Right lobe of liver (tissue), 6 donors: Measurements from ENCODE around the gene HSPA2. TPM values are rescaled to one million over a fixed set of nuclear protein-coding genes. Genes with fewer than 3 reads are reported as not detected.

Source experiments
- ATAC-seq, 4 donors: fragments of 200-7000 bp; cut with Tn5 transposase; one replicate each; pipeline ENCODE4 v1.9.1; 2020; ENCODE audit warnings: mild to moderate bottlenecking in 4 of 4, moderate library complexity in 4 of 4
- DNase-seq, 3 donors: peaks; one replicate each; pipeline ENCODE4 v3.0.0-alpha.2; 2020
- H3K27ac ChIP-seq, 3 donors: fragments of 200-600 bp; one replicate each; pipeline ENCODE4 v1.8.0; 2022
- H3K27me3 ChIP-seq, 2 donors: fragments of 200-600 bp; one replicate each; pipeline ENCODE4 v1.8.0; 2022
- H3K36me3 ChIP-seq, 4 donors: fragments of 200-600 bp; sonication (generic) in 1 of 4; one replicate each; pipeline versions ENCODE4 v1.5.1 to v1.8.0; 2017 to 2022; ENCODE audit warnings: control low read depth in 1 of 4
- H3K4me1 ChIP-seq, 4 donors: fragments of 200-600 bp; sonication (generic) in 1 of 4; one replicate each; pipeline versions ENCODE4 v1.5.1 to v1.8.0; 2017 to 2022; ENCODE audit warnings: control low read depth in 1 of 4
- H3K4me3 ChIP-seq, 3 donors: fragments of 200-600 bp; one replicate each; pipeline ENCODE4 v1.8.0; 2022
- H3K9me3 ChIP-seq, 4 donors: fragments of 200-600 bp; sonication (generic) in 1 of 4; one replicate each; pipeline versions ENCODE4 v1.5.1 to v1.8.0; 2017 to 2022; ENCODE audit warnings: control low read depth in 1 of 4
- CTCF ChIP-seq, 4 donors: fragments of 200-600 bp in 3 of 4; fragments of 450-650 bp in 1 of 4; IDR thresholded peaks; one replicate each; pipeline versions ENCODE4 v1.5.1 to v1.8.0; 2016 to 2022; ENCODE audit warnings: antibody characterized with exemption in 4 of 4, mild to moderate bottlenecking in 2 of 4
- POLR2A ChIP-seq: fragments of 450-650 bp; IDR thresholded peaks from one replicate; pipeline ENCODE4 v1.6.1; 2017; ENCODE audit warnings: antibody characterized with exemption, mild to moderate bottlenecking
- WGBS: methylation state at CpG from one replicate; pipeline ENCODE4 v1.1.6; 2018; ENCODE audit warnings: low coverage, low lambda C conversion rate; ENCODE audit not compliant: insufficient coverage; ENCODE audit errors: missing lambda C conversion rate; 5-methylcytosine and 5-hydroxymethylcytosine counted together
- intact Hi-C, 2 donors: fragments of 100-400 bp; cut with DNase I; formaldehyde crosslinking; loops; one replicate each; pipeline versions ENCODE4 v1.11.2 to v1.14.1; 2022
- total RNA-seq, 6 experiments: library from RNA; depleted of rRNA in 2 of 6; stranded (reverse); fragments of >200 nt in 2 of 6; fragmentation: NEBNext Ultra II Directional in 3 of 6; extraction: Animal tissue kit (Norgen Biotek cat#: 25700) in 3 of 6; gene quantifications; one replicate each; pipeline versions ENCODE4 v1.1.0 to v1.2.4, GENCODE V29; 2016 to 2023
- donor health status: DM: no; HTN: yes; CAD: no.
- donor health status: DM: no; HTN: no; CAD: no.
- donor health status: DM: no; HTN: no; CAD: no.
- donor health status: DM: no; HTN: yes; CAD: no.
- donor health status: DM: no; HTN: yes; CAD: no.

HSPA2 gene
- total RNA-seq, 6 experiments from 2014 or later, result 1.2 to 9.7 (median 5.0) TPM

GRCh38 chr14:64525354-64525753, 15.2 kb upstream of the HSPA2 start:
- DNase-seq (no peak), ATAC-seq (no peak)
- Histone ChIP-seq H3K27me3 (no peaks in the 10 kb centered on the region), H3K4me1 (no peaks in the 10 kb centered on the region), H3K36me3 (peaks cover 0 to 18% (median 6%) of the 10 kb centered on the region in 4 donors), H3K27ac (no peak overlapping the region), H3K4me3 (no peak overlapping the region), H3K9me3 (no peaks in the 10 kb centered on the region)
- TF ChIP-seq CTCF (IDR thresholded peaks at IDR 0.05) (no peak), POLR2A (no peak)
- intact Hi-C loops, result no loop called here
- 100% methylated on average over 2 of the region's 2 CpGs for WGBS

- H3K27me3 ChIP-seq, result no peaks in the 10 kb centered on the region
- no peaks in the 10 kb centered on the region for H3K36me3 ChIP-seq
- H3K4me3 ChIP-seq, result no peak overlapping the region
- no peaks in the 10 kb centered on the region for H3K9me3 ChIP-seq
- TF ChIP-seq POLR2A, result no peak
- TF ChIP-seq CTCF (IDR thresholded peaks at IDR 0.05), result no peak
- no peaks in the 10 kb centered on the region for H3K4me1 ChIP-seq
- intact Hi-C loops, result no loop called here
- 78% methylated on average over 2 of the region's 2 CpGs for WGBS
- H3K27ac ChIP-seq, result no peak overlapping the region
- no peak for DNase-seq
- no peak for ATAC-seq
Measured at GRCh38 chr14:64531567-64531966, 9.0 kb upstream of the HSPA2 start.

- H3K4me1 ChIP-seq, result peaks cover 0 to 4% (median 0%) of the 10 kb centered on the region in 4 donors
- TF ChIP-seq POLR2A (no peak), CTCF (IDR thresholded peaks at IDR 0.05) (no peak)
- ATAC-seq, result no peak
- H3K27ac ChIP-seq, result no peak overlapping the region
- DNase-seq, result no peak
- intact Hi-C loops, result no loop called here
- no peaks in the 10 kb centered on the region for H3K9me3 ChIP-seq
- H3K4me3 ChIP-seq, result no peak overlapping the region
- no peaks in the 10 kb centered on the region for H3K36me3 ChIP-seq
- WGBS, result 78% methylated on average over 4 of the region's 4 CpGs
- H3K27me3 ChIP-seq, result peaks cover 0 to 6% of the 10 kb centered on the region in 2 donors
Measured at GRCh38 chr14:64536488-64537245, 3.9 kb upstream of the HSPA2 start.

- ATAC-seq, result no peak
- 60% methylated on average over 1 of the region's 73 CpGs for WGBS
- Histone ChIP-seq H3K4me1 (peaks cover 0 to 4% (median 0%) of the 10 kb centered on the region in 4 donors), H3K9me3 (no peaks in the 10 kb centered on the region), H3K36me3 (no peaks in the 10 kb centered on the region), H3K27me3 (peaks cover 0 to 9% of the 10 kb centered on the region in 2 donors), H3K4me3 (peak overlapping the region in 2 of 3 donors; percentile 8 to 19), H3K27ac (no peak overlapping the region)
- DNase-seq, result peak; percentile 27 to 58 (median 50)
- TF ChIP-seq CTCF (IDR thresholded peaks at IDR 0.05), result no peak
- no peak for TF ChIP-seq POLR2A
- intact Hi-C loops, result no loop called here
Measured at GRCh38 chr14:64541261-64541971, 875 bp downstream of the HSPA2 start.
